ENCODE measurements around the gene MACF1.

MACF1 gene

GRCh38 chr1:39236971-39237370, 32.5 kb downstream of the MACF1 start:
- no peak for DNase-seq (ENCODE audit: low read depth)
- H3K4me3 ChIP-seq (ENCODE audit: low read depth, low read length), result no peak overlapping the region
- TF ChIP-seq MAX (IDR thresholded peaks at IDR 0.05; ENCODE audit: low read depth, low read length) (no peak), CTCF (IDR thresholded peaks at IDR 0.05; ENCODE audit: low read depth, low read length) (no peak), MYC (IDR thresholded peaks at IDR 0.05; ENCODE audit: low read depth, low read length) (no peak), POLR2A (IDR thresholded peaks at IDR 0.05; ENCODE audit: extremely low read depth, insufficient read length) (no peak)

GRCh38 chr1:39238476-39238875, 34.0 kb downstream of the MACF1 start:
- no peak for DNase-seq (ENCODE audit: low read depth)
- TF ChIP-seq CTCF (IDR thresholded peaks at IDR 0.05; ENCODE audit: low read depth, low read length) (no peak), POLR2A (IDR thresholded peaks at IDR 0.05; ENCODE audit: extremely low read depth, insufficient read length) (no peak), MYC (IDR thresholded peaks at IDR 0.05; ENCODE audit: low read depth, low read length) (no peak), MAX (IDR thresholded peaks at IDR 0.05; ENCODE audit: low read depth, low read length) (no peak)
- no peak overlapping the region for H3K4me3 ChIP-seq (ENCODE audit: low read depth, low read length)

- no peak overlapping the region for H3K4me3 ChIP-seq (ENCODE audit: low read depth, low read length)
- no peak for DNase-seq (ENCODE audit: low read depth)
- TF ChIP-seq MYC (IDR thresholded peaks at IDR 0.05; ENCODE audit: low read depth, low read length) (no peak), CTCF (IDR thresholded peaks at IDR 0.05; ENCODE audit: low read depth, low read length) (no peak), MAX (IDR thresholded peaks at IDR 0.05; ENCODE audit: low read depth, low read length) (no peak), POLR2A (IDR thresholded peaks at IDR 0.05; ENCODE audit: extremely low read depth, insufficient read length) (no peak)
These were observed 35.5 kb downstream of the MACF1 start for GRCh38 chr1:39239968-39240367.

- DNase-seq (ENCODE audit: low read depth), result no peak
- TF ChIP-seq MYC (IDR thresholded peaks at IDR 0.05; ENCODE audit: low read depth, low read length), result no peak
- TF ChIP-seq MAX (IDR thresholded peaks at IDR 0.05; ENCODE audit: low read depth, low read length), result no peak
- no peak for TF ChIP-seq CTCF (IDR thresholded peaks at IDR 0.05; ENCODE audit: low read depth, low read length)
- TF ChIP-seq POLR2A (IDR thresholded peaks at IDR 0.05; ENCODE audit: extremely low read depth, insufficient read length), result no peak
These were observed 38.8 kb downstream of the MACF1 start for GRCh38 chr1:39243302-39243701.

GRCh38 chr1:39250460-39251240, 46.2 kb downstream of the MACF1 start:
- no peak overlapping the region for H3K4me3 ChIP-seq (ENCODE audit: low read depth, low read length)
- TF ChIP-seq CTCF (IDR thresholded peaks at IDR 0.05; ENCODE audit: low read depth, low read length) (no peak), MAX (IDR thresholded peaks at IDR 0.05; ENCODE audit: low read depth, low read length) (no peak), MYC (IDR thresholded peaks at IDR 0.05; ENCODE audit: low read depth, low read length) (no peak), POLR2A (IDR thresholded peaks at IDR 0.05; ENCODE audit: extremely low read depth, insufficient read length) (no peak)
- no peak for DNase-seq (ENCODE audit: low read depth)

More at GRCh38 chr1:39243302-39243701, 38.8 kb downstream of the MACF1 start:
- no peak overlapping the region for H3K4me3 ChIP-seq (ENCODE audit: low read depth, low read length)

Measured in NB4 (cell line).